HEK293T (cell line): ENCODE measurements around the gene CWH43.
"Not testable (repeated sequence)": the region's sequence is repeated elsewhere in the genome, so short reads cannot be mapped to it uniquely, and the experiment has no call there.

Experiments
- ARNT ChIP-seq: fragments of 450-650 bp; IDR thresholded peaks from 2 replicates; pipeline ENCODE4 v1.6.1; 2017; ENCODE audit warnings: mild to moderate bottlenecking
- BHLHE40 ChIP-seq: fragments of 450-650 bp; IDR thresholded peaks from 2 replicates; pipeline ENCODE4 v1.6.1; 2016; ENCODE audit warnings: mild to moderate bottlenecking, moderate library complexity, borderline replicate concordance
- CTBP1 ChIP-seq: fragments of 450-650 bp; IDR thresholded peaks from 2 replicates; pipeline ENCODE4 v1.6.1; 2016; ENCODE audit warnings: borderline replicate concordance
- ELF4 ChIP-seq: fragments of 450-650 bp; IDR thresholded peaks from 2 replicates; pipeline ENCODE4 v1.6.1; 2017; ENCODE audit warnings: antibody characterized with exemption
- FOXA1 ChIP-seq: fragments of 450-650 bp; IDR thresholded peaks from 2 replicates; pipeline ENCODE4 v1.6.1; 2016; ENCODE audit warnings: mild to moderate bottlenecking
- FOXK2 ChIP-seq: fragments of 450-650 bp; IDR thresholded peaks from 2 replicates; pipeline ENCODE4 v1.6.1; 2016; ENCODE audit warnings: mild to moderate bottlenecking
- FOXM1 ChIP-seq: fragments of 450-650 bp; IDR thresholded peaks from 2 replicates; pipeline ENCODE4 v1.6.1; 2017; ENCODE audit warnings: mild to moderate bottlenecking, borderline replicate concordance
- L3MBTL2 ChIP-seq: fragments of 450-650 bp; conservative IDR thresholded peaks from 2 replicates; pipeline ENCODE4 v1.6.1; 2016; ENCODE audit warnings: mild to moderate bottlenecking
- NFRKB ChIP-seq: fragments of 450-650 bp; IDR thresholded peaks from 2 replicates; pipeline ENCODE4 v1.6.1; 2016; ENCODE audit warnings: mild to moderate bottlenecking, moderate library complexity
- PKNOX1 ChIP-seq: fragments of 450-650 bp; IDR thresholded peaks from 2 replicates; pipeline ENCODE4 v1.6.1; 2016
- SP1 ChIP-seq: fragments of 450-650 bp; IDR thresholded peaks from 2 replicates; pipeline ENCODE4 v1.6.1; 2017
- SUZ12 ChIP-seq: fragments of 450-650 bp; IDR thresholded peaks from 2 replicates; pipeline ENCODE4 v1.6.1; 2016; ENCODE audit warnings: mild to moderate bottlenecking
- TARDBP ChIP-seq: fragments of 450-650 bp; IDR thresholded peaks from 2 replicates; pipeline ENCODE4 v1.6.1; 2016

DNA sequence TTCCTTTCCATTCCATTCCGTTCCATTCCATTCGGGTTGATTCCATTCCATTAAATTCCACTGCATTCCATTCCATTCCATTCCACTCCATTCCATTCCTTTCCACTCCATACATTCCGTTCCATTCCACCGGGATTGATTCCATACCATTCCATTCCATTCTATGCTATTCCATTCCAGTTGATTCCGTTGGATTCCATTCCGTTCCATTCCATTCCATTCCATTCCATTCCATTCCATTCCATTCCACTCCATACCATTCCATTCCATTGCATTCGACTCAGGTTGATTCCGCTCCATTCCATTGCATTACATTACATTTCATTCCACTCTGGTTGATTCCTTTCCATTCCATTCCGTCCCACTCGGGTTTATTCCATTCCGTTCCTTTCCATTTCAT lies 110.1 kb downstream of the CWH43 start:
- not testable (repeated sequence) for TF ChIP-seq BHLHE40, SUZ12, ELF4, FOXM1, L3MBTL2, NFRKB, PKNOX1, SP1, FOXK2, TARDBP, ARNT, CTBP1, FOXA1
